Activated CD8-positive, alpha-beta T cell treated with anti-CD3 and anti-CD28 coated beads for 36 hours (primary cell): ENCODE measurements around the gene PCDHGA3. TPM values are rescaled to one million over a fixed set of nuclear protein-coding genes. Genes with fewer than 3 reads are reported as not detected.
A peak's percentile ranks its signal among the peaks of the same experiment; 100 is the strongest.
"Not testable (repeated sequence)": the region's sequence is repeated elsewhere in the genome, so short reads cannot be mapped to it uniquely, and the experiment has no call there.

Experiments used
- ATAC-seq: fragments of 200-7000 bp; cut with Tn5 transposase; one replicate; pipeline ENCODE4 v1.10.0; 2021; ENCODE audit warnings: mild to moderate bottlenecking, moderate library complexity
- CTCF ChIA-PET: fragments of 350-600 bp; sonication (Branson Sonifier 250); formaldehyde crosslinking; loops from one replicate; lab custom pipeline; 2021; ENCODE audit warnings: antibody characterized with exemption; lab: Charles Lee
- POLR2A ChIA-PET: fragments of 350-600 bp; sonication (Branson Sonifier 250); formaldehyde crosslinking; loops from one replicate; lab custom pipeline; 2021; ENCODE audit warnings: antibody characterized with exemption; lab: Charles Lee
- DNase-seq: peaks from one replicate; pipeline ENCODE4 v3.0.0-alpha.2; 2020
- H3K27ac Mint-ChIP-seq: one replicate; pipeline ENCODE4 v1.8.0; 2021; ENCODE audit warnings: mild to moderate bottlenecking, mixed read lengths
- H3K27me3 Mint-ChIP-seq: one replicate; pipeline ENCODE4 v1.8.0; 2021; ENCODE audit warnings: mixed read lengths
- H3K36me3 Mint-ChIP-seq: one replicate; pipeline ENCODE4 v1.8.0; 2021; ENCODE audit warnings: low read depth, mixed read lengths
- H3K4me1 Mint-ChIP-seq: one replicate; pipeline ENCODE4 v1.8.0; 2021; ENCODE audit warnings: low read depth, mixed read lengths
- H3K4me3 Mint-ChIP-seq: one replicate; pipeline ENCODE4 v1.8.0; 2021; ENCODE audit warnings: mild to moderate bottlenecking, moderate library complexity, mixed read lengths
- H3K9me3 Mint-ChIP-seq: one replicate; pipeline ENCODE4 v1.8.0; 2021; ENCODE audit warnings: mixed read lengths
- CTCF ChIP-seq: fragments of 200-600 bp; IDR thresholded peaks from one replicate; pipeline ENCODE4 v1.8.0; 2022; ENCODE audit warnings: antibody characterized with exemption, mild to moderate bottlenecking
- intact Hi-C: fragments of 100-400 bp; cut with micrococcal nuclease; formaldehyde crosslinking; loops from one replicate; pipeline ENCODE4 v1.10.0; 2022
- total RNA-seq, 2 experiments: library from RNA; stranded (reverse); gene quantifications; one replicate each; pipeline ENCODE4 v1.2.3, GENCODE V29; 2021

Gene PCDHGA3
- total RNA-seq, 2 experiments from 2014 or later = not detected

GRCh38 chr5:141384471-141385267 lies 41.0 kb downstream of the PCDHGA3 start:
- no peak overlapping the region for H3K27ac Mint-ChIP-seq
- ChIA-PET CTCF (no interaction called here), POLR2A (no interaction called here)
- ATAC-seq = no peak
- intact Hi-C loops = no loop called here
- H3K4me3 Mint-ChIP-seq = no peak overlapping the region
- peaks cover 11% of the 10 kb centered on the region for H3K36me3 Mint-ChIP-seq
- peaks cover 31% of the 10 kb centered on the region for H3K9me3 Mint-ChIP-seq
- DNase-seq = no peak
- peaks cover 2% of the 10 kb centered on the region for H3K4me1 Mint-ChIP-seq
- no peak for TF ChIP-seq CTCF
- H3K27me3 Mint-ChIP-seq = peaks cover 68% of the 10 kb centered on the region

GRCh38 chr5:141387557-141388311 lies 44.1 kb downstream of the PCDHGA3 start, which contains the start of gene PCDHGB4:
PCDHGB4 (plus strand) TSS chr5:141387698; CDS start chr5:141387885, 187 bp downstream.
- ATAC-seq (peak; percentile 69), DNase-seq (peak; percentile 30)
- H3K4me3 Mint-ChIP-seq, intact Hi-C loops, H3K4me1 Mint-ChIP-seq, H3K27ac Mint-ChIP-seq: not testable (repeated sequence)
- ChIA-PET POLR2A (interaction anchor here (0.7 kb wide), 1 partner anchor 591 kb away, joined by 3 read pairs; no protein-coding TSS in a partner anchor), CTCF (interaction anchor here (0.8 to 1.5 kb wide), 8 partner anchors 9 to 170 kb away, joined by 3 to 5 read pairs (median 4); partner anchors contain the start of genes PCDHGA12, PCDHGB3 and PCDHGB5)
- Mint-ChIP-seq H3K36me3 (peaks cover 16% of the 10 kb centered on the region), H3K27me3 (peaks cover 67% of the 10 kb centered on the region), H3K9me3 (peaks cover 39% of the 10 kb centered on the region)

- Mint-ChIP-seq H3K36me3 (peaks cover 17% of the 10 kb centered on the region), H3K27me3 (peaks cover 68% of the 10 kb centered on the region), H3K9me3 (peaks cover 36% of the 10 kb centered on the region), H3K4me3 (no peak overlapping the region), H3K4me1 (peaks cover 2% of the 10 kb centered on the region), H3K27ac (no peak overlapping the region)
- CTCF ChIA-PET = interaction anchor here (0.8 to 1.5 kb wide), 3 partner anchors 19 to 123 kb away, joined by 3 to 5 read pairs (median 4); partner anchors contain the start of genes PCDHGA11 and PCDHGB3
- DNase-seq (no peak), ATAC-seq (no peak)
- POLR2A ChIA-PET = no interaction called here
- no peak for TF ChIP-seq CTCF
- intact Hi-C loops = no loop called here
Observed at GRCh38 chr5:141388661-141389060, 45.0 kb downstream of the PCDHGA3 start.

GRCh38 chr5:141389153-141390042 lies 45.8 kb downstream of the PCDHGA3 start:
- Mint-ChIP-seq H3K27me3 (peaks cover 67% of the 10 kb centered on the region), H3K27ac (no peak overlapping the region), H3K4me3 (no peak overlapping the region), H3K4me1 (peaks cover 2% of the 10 kb centered on the region), H3K36me3 (peaks cover 20% of the 10 kb centered on the region), H3K9me3 (peaks cover 41% of the 10 kb centered on the region)
- ATAC-seq = no peak
- intact Hi-C loops = no loop called here
- ChIA-PET CTCF (interaction anchor here (0.7 to 1.5 kb wide), 9 partner anchors 15 to 202 kb away, joined by 3 to 5 read pairs (median 3); partner anchors contain the start of genes PCDHGA11, PCDHGA3, PCDHGB3 and PCDHGB6), POLR2A (no interaction called here)
- no peak for TF ChIP-seq CTCF
- DNase-seq = no peak
